Right lobe of liver (tissue), 6 donors: ENCODE data around the gene PPM1L. TPM values are rescaled to one million over a fixed set of nuclear protein-coding genes. Genes with fewer than 3 reads are reported as not detected.

Experiments
- ATAC-seq, 4 donors: fragments of 200-7000 bp; cut with Tn5 transposase; one replicate each; pipeline ENCODE4 v1.9.1; 2020; ENCODE audit warnings: mild to moderate bottlenecking in 4 of 4, moderate library complexity in 4 of 4
- DNase-seq, 3 donors: peaks; one replicate each; pipeline ENCODE4 v3.0.0-alpha.2; 2020
- H3K27ac ChIP-seq, 3 donors: fragments of 200-600 bp; one replicate each; pipeline ENCODE4 v1.8.0; 2022
- H3K27me3 ChIP-seq, 2 donors: fragments of 200-600 bp; one replicate each; pipeline ENCODE4 v1.8.0; 2022
- H3K36me3 ChIP-seq, 4 donors: fragments of 200-600 bp; sonication (generic) in 1 of 4; one replicate each; pipeline versions ENCODE4 v1.5.1 to v1.8.0; 2017 to 2022; ENCODE audit warnings: control low read depth in 1 of 4
- H3K4me1 ChIP-seq, 4 donors: fragments of 200-600 bp; sonication (generic) in 1 of 4; one replicate each; pipeline versions ENCODE4 v1.5.1 to v1.8.0; 2017 to 2022; ENCODE audit warnings: control low read depth in 1 of 4
- H3K4me3 ChIP-seq, 3 donors: fragments of 200-600 bp; one replicate each; pipeline ENCODE4 v1.8.0; 2022
- H3K9me3 ChIP-seq, 4 donors: fragments of 200-600 bp; sonication (generic) in 1 of 4; one replicate each; pipeline versions ENCODE4 v1.5.1 to v1.8.0; 2017 to 2022; ENCODE audit warnings: control low read depth in 1 of 4
- CTCF ChIP-seq, 4 donors: fragments of 200-600 bp in 3 of 4; fragments of 450-650 bp in 1 of 4; IDR thresholded peaks; one replicate each; pipeline versions ENCODE4 v1.5.1 to v1.8.0; 2016 to 2022; ENCODE audit warnings: antibody characterized with exemption in 4 of 4, mild to moderate bottlenecking in 2 of 4
- POLR2A ChIP-seq: fragments of 450-650 bp; IDR thresholded peaks from one replicate; pipeline ENCODE4 v1.6.1; 2017; ENCODE audit warnings: antibody characterized with exemption, mild to moderate bottlenecking
- WGBS: methylation state at CpG from one replicate; pipeline ENCODE4 v1.1.6; 2018; ENCODE audit warnings: low coverage, low lambda C conversion rate; ENCODE audit not compliant: insufficient coverage; ENCODE audit errors: missing lambda C conversion rate; 5-methylcytosine and 5-hydroxymethylcytosine counted together
- intact Hi-C, 2 donors: fragments of 100-400 bp; cut with DNase I; formaldehyde crosslinking; loops; one replicate each; pipeline versions ENCODE4 v1.11.2 to v1.14.1; 2022
- total RNA-seq, 6 experiments: library from RNA; depleted of rRNA in 2 of 6; stranded (reverse); fragments of >200 nt in 2 of 6; fragmentation: NEBNext Ultra II Directional in 3 of 6; extraction: Animal tissue kit (Norgen Biotek cat#: 25700) in 3 of 6; gene quantifications; one replicate each; pipeline versions ENCODE4 v1.1.0 to v1.2.4, GENCODE V29; 2016 to 2023
- donor health status: DM: no; HTN: yes; CAD: no.
- donor health status: DM: no; HTN: no; CAD: no.
- donor health status: DM: no; HTN: no; CAD: no.
- donor health status: DM: no; HTN: yes; CAD: no.
- donor health status: DM: no; HTN: yes; CAD: no.

Gene PPM1L
- total RNA-seq, 6 experiments from 2014 or later, result 6.9 to 25.4 (median 14.7) TPM

GRCh38 chr3:161107311-161107710, 351.3 kb downstream of the PPM1L start:
- no peaks in the 10 kb centered on the region for H3K4me1 ChIP-seq
- TF ChIP-seq CTCF (IDR thresholded peaks at IDR 0.05) (no peak), POLR2A (no peak)
- no peaks in the 10 kb centered on the region for H3K27me3 ChIP-seq
- H3K9me3 ChIP-seq, result no peaks in the 10 kb centered on the region
- H3K36me3 ChIP-seq, result no peaks in the 10 kb centered on the region
- H3K4me3 ChIP-seq, result no peak overlapping the region
- no peak overlapping the region for H3K27ac ChIP-seq
- intact Hi-C loops, result no loop called here
- DNase-seq (no peak), ATAC-seq (no peak)
- 90% methylated on average over 1 of the region's 1 CpG for WGBS

- Histone ChIP-seq H3K4me3 (no peak overlapping the region), H3K36me3 (no peaks in the 10 kb centered on the region), H3K27ac (no peak overlapping the region), H3K27me3 (no peaks in the 10 kb centered on the region), H3K9me3 (no peaks in the 10 kb centered on the region), H3K4me1 (no peaks in the 10 kb centered on the region)
- no peak for TF ChIP-seq CTCF (IDR thresholded peaks at IDR 0.05)
- intact Hi-C loops, result no loop called here
- ATAC-seq, result no peak
- DNase-seq, result no peak
- WGBS, result 100% methylated on average over 1 of the region's 1 CpG
Observed at GRCh38 chr3:161108840-161109239, 352.8 kb downstream of the PPM1L start.

- Histone ChIP-seq H3K9me3 (peaks cover 0 to 8% (median 0%) of the 10 kb centered on the region in 4 donors), H3K36me3 (no peaks in the 10 kb centered on the region), H3K27ac (no peak overlapping the region), H3K4me1 (no peaks in the 10 kb centered on the region), H3K27me3 (no peaks in the 10 kb centered on the region), H3K4me3 (no peak overlapping the region)
- no peak for ATAC-seq
- DNase-seq, result no peak
- intact Hi-C loops, result no loop called here
- WGBS, result 57% methylated on average over 3 of the region's 3 CpGs
- TF ChIP-seq POLR2A (no peak), CTCF (IDR thresholded peaks at IDR 0.05) (no peak)
Observed at GRCh38 chr3:161117646-161118045, 361.6 kb downstream of the PPM1L start.

GRCh38 chr3:161126495-161126894, 370.5 kb downstream of the PPM1L start:
- intact Hi-C loops, result no loop called here
- H3K27me3 ChIP-seq, result no peaks in the 10 kb centered on the region
- ATAC-seq, result no peak
- no peak overlapping the region for H3K27ac ChIP-seq
- H3K9me3 ChIP-seq, result peaks cover 0 to 7% (median 0%) of the 10 kb centered on the region in 4 donors
- no peaks in the 10 kb centered on the region for H3K36me3 ChIP-seq
- no peak overlapping the region for H3K4me3 ChIP-seq
- no peak for DNase-seq
- no peak for TF ChIP-seq CTCF (IDR thresholded peaks at IDR 0.05)
- no peak for TF ChIP-seq POLR2A
- WGBS, result 69% methylated on average over 2 of the region's 2 CpGs
- H3K4me1 ChIP-seq, result no peaks in the 10 kb centered on the region

Other genes with a start within 250 kb of the PPM1L start
- 10 to 100 TPM; 14.4 to 32.5 (median 18.9) TPM for gene KPNA4, start 190.7 kb upstream of the PPM1L start, total RNA-seq
- under 1 TPM in 2 of 6 experiments, not detected in 4; 0.31 to 0.66 TPM for gene ARL14, start 79.1 kb upstream of the PPM1L start, total RNA-seq